CD14-positive monocyte (primary cell): ENCODE measurements around the gene MYL4. TPM values are rescaled to one million over a fixed set of nuclear protein-coding genes. Genes with fewer than 3 reads are reported as not detected.

Experiments
- DNase-seq, 3 donors: peaks; one replicate each; pipeline ENCODE4 v3.0.0-alpha.2; 2011 to 2022
- H2AFZ ChIP-seq: 2 replicates; pipeline ENCODE4 v1.6.0; 2012; ENCODE audit warnings: mild to moderate bottlenecking, low read depth, low read length, inconsistent platforms; ENCODE audit not compliant: insufficient read depth, poor library complexity, severe bottlenecking
- H3K27ac ChIP-seq, 2 donors: 1 replicate in 1 of 2; 2 replicates in 1 of 2; pipeline ENCODE4 v1.5.1; 2012 to 2013; ENCODE audit warnings: low read length in 2 of 2, control low read depth in 1 of 2, inconsistent platforms in 1 of 2, low read depth in 1 of 2, mild to moderate bottlenecking in 1 of 2
- H3K27me3 ChIP-seq, 2 donors: one replicate each; pipeline versions ENCODE4 v1.6.0 to v1.6.1; 2011 to 2013; ENCODE audit warnings: low read length in 2 of 2; ENCODE audit not compliant: control insufficient read depth in 2 of 2, insufficient read depth in 2 of 2
- H3K36me3 ChIP-seq, 2 donors: replicated peaks in 1 of 2; 1 replicate in 1 of 2; 2 replicates in 1 of 2; pipeline versions ENCODE4 v1.5.1 to v1.6.1; 2012 to 2013; ENCODE audit warnings: low read length in 2 of 2, control low read depth in 1 of 2, inconsistent platforms in 1 of 2, mild to moderate bottlenecking in 1 of 2; ENCODE audit not compliant: insufficient read depth in 2 of 2, control insufficient read depth in 1 of 2
- H3K4me1 ChIP-seq, 2 donors: 1 replicate in 1 of 2; 2 replicates in 1 of 2; pipeline versions ENCODE4 v1.5.1 to v1.6.1; 2012 to 2013; ENCODE audit warnings: low read length in 2 of 2, control low read depth in 1 of 2, inconsistent platforms in 1 of 2, mild to moderate bottlenecking in 1 of 2, moderate library complexity in 1 of 2; ENCODE audit not compliant: insufficient read depth in 2 of 2, control insufficient read depth in 1 of 2
- H3K4me2 ChIP-seq: replicated peaks from 2 replicates; pipeline ENCODE3; 2012; ENCODE audit warnings: low read length, moderate library complexity, mild to moderate bottlenecking; ENCODE audit not compliant: poor library complexity, severe bottlenecking; ENCODE audit errors: extremely low read depth
- H3K4me3 ChIP-seq, 3 experiments: fragments of 200-600 bp in 1 of 3; sonication (generic) in 1 of 3; replicated peaks in 1 of 3; 1 replicate in 2 of 3; 2 replicates in 1 of 3; pipeline ENCODE4 v1.5.1; 2011 to 2013; ENCODE audit warnings: low read length in 3 of 3, mild to moderate bottlenecking in 3 of 3, control low read depth in 2 of 3, low read depth in 2 of 3, inconsistent platforms in 1 of 3, moderate library complexity in 1 of 3
- H3K79me2 ChIP-seq: 2 replicates; pipeline ENCODE4 v1.6.0; 2012; ENCODE audit warnings: mild to moderate bottlenecking, control low read depth, inconsistent platforms, low read length, moderate library complexity; ENCODE audit not compliant: insufficient read depth
- H3K9ac ChIP-seq: 2 replicates; pipeline ENCODE4 v1.6.0; 2017; ENCODE audit warnings: low read length, mild to moderate bottlenecking; ENCODE audit not compliant: insufficient read depth, poor library complexity, severe bottlenecking
- H3K9me3 ChIP-seq, 2 donors: replicated peaks in 1 of 2; 1 replicate in 1 of 2; 2 replicates in 1 of 2; pipeline versions ENCODE4 v1.5.1 to v1.6.1; 2012 to 2013; ENCODE audit warnings: low read length in 2 of 2, control low read depth in 1 of 2; ENCODE audit not compliant: control insufficient read depth in 1 of 2, insufficient read depth in 1 of 2
- H4K20me1 ChIP-seq: 2 replicates; pipeline ENCODE4 v1.6.0; 2012; ENCODE audit warnings: mild to moderate bottlenecking, low read length, control low read depth, moderate library complexity; ENCODE audit not compliant: insufficient read depth
- H3K27ac Mint-ChIP-seq, 7 donors: one replicate each; pipeline ENCODE4 v1.8.0; 2020; ENCODE audit warnings: mild to moderate bottlenecking in 7 of 7, mixed read lengths in 7 of 7, moderate library complexity in 6 of 7, inconsistent platforms in 2 of 7
- H3K27me3 Mint-ChIP-seq, 3 donors: one replicate each; pipeline ENCODE4 v1.8.0; 2021 to 2022; ENCODE audit warnings: low read depth in 3 of 3, mild to moderate bottlenecking in 3 of 3, mixed read lengths in 3 of 3, moderate library complexity in 3 of 3, inconsistent platforms in 1 of 3
- H3K36me3 Mint-ChIP-seq, 2 donors: one replicate each; pipeline ENCODE4 v1.8.0; 2020; ENCODE audit warnings: mixed read lengths in 2 of 2, inconsistent platforms in 1 of 2, mild to moderate bottlenecking in 1 of 2
- H3K4me1 Mint-ChIP-seq: one replicate; pipeline ENCODE4 v1.8.0; 2020; ENCODE audit warnings: mild to moderate bottlenecking, mixed read lengths
- H3K4me3 Mint-ChIP-seq, 2 donors: one replicate each; pipeline ENCODE4 v1.8.0; 2020; ENCODE audit warnings: mild to moderate bottlenecking in 2 of 2, mixed read lengths in 2 of 2, moderate library complexity in 1 of 2
- H3K9me3 Mint-ChIP-seq, 7 donors: one replicate each; pipeline ENCODE4 v1.8.0; 2020 to 2022; ENCODE audit warnings: mixed read lengths in 7 of 7, mild to moderate bottlenecking in 6 of 7, moderate library complexity in 6 of 7, inconsistent platforms in 2 of 7
- WGBS: methylation state at CpG from one replicate; pipeline ENCODE4 v1.1.5; 2013; ENCODE audit warnings: missing lambda C conversion rate; ENCODE audit not compliant: insufficient coverage; 5-methylcytosine and 5-hydroxymethylcytosine counted together
- intact Hi-C, 2 donors: fragments of 100-400 bp; cut with micrococcal nuclease; formaldehyde crosslinking; loops; one replicate each; pipeline versions ENCODE4 v1.15.0 to v1.15.1; 2023
- polyA plus RNA-seq, 3 donors: library from polyadenylated mRNA; depleted of rRNA in 1 of 3; unstranded in 2 of 3; stranded (reverse) in 1 of 3; fragments of 300-500 nt in 2 of 3; fragments of >200 nt in 1 of 3; fragmentation: Illumina TruSeq in 2 of 3; gene quantifications; 1 replicate in 2 of 3; 2 replicates in 1 of 3; pipeline ENCODE4 v1.2.3, GENCODE V29; 2012 to 2021
- TF ChIP-seq, protein P1 (sequence below): fragments of 200-600 bp; IDR thresholded peaks from one replicate; pipeline ENCODE4 v1.8.0; 2022; ENCODE audit warnings: antibody characterized with exemption, mild to moderate bottlenecking

The MYL4 gene
- polyA plus RNA-seq, 3 donors = 0.43 TPM; not detected in 2

DNA sequence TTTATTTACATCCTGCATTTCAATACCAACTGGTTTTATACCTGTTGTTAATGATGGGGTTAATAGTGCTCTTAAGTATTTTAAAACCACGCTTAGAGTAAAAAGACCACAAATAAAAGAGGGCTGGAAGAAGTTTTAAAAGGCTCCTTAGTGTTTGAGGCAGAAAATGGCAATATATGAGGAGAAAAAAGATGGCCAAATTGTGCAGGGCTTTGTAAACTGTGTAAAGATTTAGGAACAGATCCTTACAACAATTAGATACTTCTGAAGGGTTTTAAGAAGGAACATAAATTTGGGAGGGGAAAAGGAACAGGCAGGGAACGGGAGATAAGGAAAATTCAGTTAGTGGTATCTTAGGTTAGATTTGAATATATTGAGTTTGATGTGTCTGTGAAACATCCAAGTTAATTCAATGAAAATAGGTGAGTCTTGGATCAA lies 32.7 kb upstream of the MYL4 start:
- Histone ChIP-seq H3K4me1 (peaks cover 5 to 16% of the 10 kb centered on the region in 2 donors), H3K9me3 (no peaks in the 10 kb centered on the region), H4K20me1 (peaks cover 98% of the 10 kb centered on the region), H3K9ac (no peak overlapping the region), H2AFZ (no peak overlapping the region), H3K4me3 (no peak overlapping the region), H3K36me3 (peaks cover 46 to 80% of the 10 kb centered on the region in 2 donors), H3K27me3 (no peaks in the 10 kb centered on the region), H3K4me2 (no peak overlapping the region), H3K79me2 (peaks cover 99% of the 10 kb centered on the region), H3K27ac (peak overlapping the region in 1 of 2 donors; percentile 26)
- Mint-ChIP-seq H3K4me1 (peaks cover 18% of the 10 kb centered on the region), H3K27ac (peak overlapping the region in 1 of 7 donors; percentile 43), H3K4me3 (no peak overlapping the region), H3K36me3 (peaks cover 34 to 61% of the 10 kb centered on the region in 2 donors), H3K27me3 (no peaks in the 10 kb centered on the region), H3K9me3 (peaks cover 0 to 4% (median 2%) of the 10 kb centered on the region in 7 donors)
- 67% methylated on average over 1 of the region's 2 CpGs for WGBS
- TF ChIP-seq, protein P1, sequence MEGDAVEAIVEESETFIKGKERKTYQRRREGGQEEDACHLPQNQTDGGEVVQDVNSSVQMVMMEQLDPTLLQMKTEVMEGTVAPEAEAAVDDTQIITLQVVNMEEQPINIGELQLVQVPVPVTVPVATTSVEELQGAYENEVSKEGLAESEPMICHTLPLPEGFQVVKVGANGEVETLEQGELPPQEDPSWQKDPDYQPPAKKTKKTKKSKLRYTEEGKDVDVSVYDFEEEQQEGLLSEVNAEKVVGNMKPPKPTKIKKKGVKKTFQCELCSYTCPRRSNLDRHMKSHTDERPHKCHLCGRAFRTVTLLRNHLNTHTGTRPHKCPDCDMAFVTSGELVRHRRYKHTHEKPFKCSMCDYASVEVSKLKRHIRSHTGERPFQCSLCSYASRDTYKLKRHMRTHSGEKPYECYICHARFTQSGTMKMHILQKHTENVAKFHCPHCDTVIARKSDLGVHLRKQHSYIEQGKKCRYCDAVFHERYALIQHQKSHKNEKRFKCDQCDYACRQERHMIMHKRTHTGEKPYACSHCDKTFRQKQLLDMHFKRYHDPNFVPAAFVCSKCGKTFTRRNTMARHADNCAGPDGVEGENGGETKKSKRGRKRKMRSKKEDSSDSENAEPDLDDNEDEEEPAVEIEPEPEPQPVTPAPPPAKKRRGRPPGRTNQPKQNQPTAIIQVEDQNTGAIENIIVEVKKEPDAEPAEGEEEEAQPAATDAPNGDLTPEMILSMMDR = no peak
- intact Hi-C loops = no loop called here
- no peak for DNase-seq

DNA sequence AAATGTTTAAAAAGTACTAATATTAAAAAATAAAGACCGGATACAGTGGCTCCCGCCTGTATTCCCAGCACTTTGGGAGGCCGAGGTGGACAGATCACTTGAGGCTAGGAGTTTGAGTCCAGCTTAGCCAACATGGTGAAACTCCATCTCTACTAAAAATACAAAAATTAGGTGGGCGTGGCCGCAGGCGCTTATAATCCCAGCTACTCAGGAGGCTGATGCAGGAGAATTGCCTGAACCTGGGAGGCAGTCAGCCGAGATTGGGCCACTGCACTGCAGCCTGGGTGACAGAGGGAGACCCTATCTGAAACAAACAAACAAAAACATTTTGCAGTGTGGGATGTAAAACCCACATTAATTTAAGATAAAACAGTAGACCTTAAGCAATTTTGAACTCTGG lies 31.9 kb upstream of the MYL4 start:
- DNase-seq = no peak
- H3K4me3 ChIP-seq = no peak overlapping the region
- H3K79me2 ChIP-seq = peaks cover 99% of the 10 kb centered on the region
- H3K9ac ChIP-seq = no peak overlapping the region
- Mint-ChIP-seq H3K36me3 (peaks cover 34 to 61% of the 10 kb centered on the region in 2 donors), H3K4me1 (peaks cover 18% of the 10 kb centered on the region), H3K27me3 (no peaks in the 10 kb centered on the region), H3K9me3 (peaks cover 0 to 4% (median 2%) of the 10 kb centered on the region in 7 donors), H3K27ac (peak overlapping the region in 1 of 7 donors; percentile 63), H3K4me3 (no peak overlapping the region)
- peaks cover 5 to 16% of the 10 kb centered on the region in 2 donors for H3K4me1 ChIP-seq
- no peak overlapping the region for H3K4me2 ChIP-seq
- H3K36me3 ChIP-seq = peaks cover 46 to 77% of the 10 kb centered on the region in 2 donors
- H3K27me3 ChIP-seq = no peaks in the 10 kb centered on the region
- H4K20me1 ChIP-seq = peaks cover 96% of the 10 kb centered on the region
- intact Hi-C loops = no loop called here
- TF ChIP-seq, protein P1 = no peak
- no peak overlapping the region for H2AFZ ChIP-seq
- 100% methylated on average over 1 of the region's 7 CpGs for WGBS
- H3K9me3 ChIP-seq = no peaks in the 10 kb centered on the region
- H3K27ac ChIP-seq = no peak overlapping the region
